Stimulated activated effector memory CD8-positive, alpha-beta T cell treated with anti-CD3 and anti-CD28 coated beads, Interleukin-12 subunit alpha, Interleukin-12 subunit beta, amount 100 ng/mL, for 72 hours (primary cell): Measurements from ENCODE around the gene ANKH.
A peak's percentile ranks its signal among the peaks of the same experiment; 100 is the strongest.
"Not testable (repeated sequence)": the region's sequence is repeated elsewhere in the genome, so short reads cannot be mapped to it uniquely, and the experiment has no call there.

Experiments used
- ATAC-seq: fragments of 150-1000 bp; cut with Tn5 transposase; 2 replicates; pipeline ENCODE4 v1.10.0; 2021
- DNase-seq, 2 donors: peaks; one replicate each; pipeline ENCODE4 v3.0.0; 2021 to 2022; ENCODE audit warnings: low spot score in 2 of 2
- H3K27ac Mint-ChIP-seq: one replicate; pipeline ENCODE4 v1.8.0; 2022; ENCODE audit warnings: mild to moderate bottlenecking, mixed read lengths
- H3K36me3 Mint-ChIP-seq: one replicate; pipeline ENCODE4 v1.8.0; 2022; ENCODE audit warnings: mild to moderate bottlenecking, mixed read lengths
- H3K4me1 Mint-ChIP-seq: one replicate; pipeline ENCODE4 v1.8.0; 2022; ENCODE audit warnings: mixed read lengths
- H3K4me3 Mint-ChIP-seq: one replicate; pipeline ENCODE4 v1.8.0; 2022; ENCODE audit warnings: mild to moderate bottlenecking, mixed read lengths
- H3K9me3 Mint-ChIP-seq: one replicate; pipeline ENCODE4 v1.8.0; 2022; ENCODE audit warnings: mixed read lengths

The ANKH gene

DNA sequence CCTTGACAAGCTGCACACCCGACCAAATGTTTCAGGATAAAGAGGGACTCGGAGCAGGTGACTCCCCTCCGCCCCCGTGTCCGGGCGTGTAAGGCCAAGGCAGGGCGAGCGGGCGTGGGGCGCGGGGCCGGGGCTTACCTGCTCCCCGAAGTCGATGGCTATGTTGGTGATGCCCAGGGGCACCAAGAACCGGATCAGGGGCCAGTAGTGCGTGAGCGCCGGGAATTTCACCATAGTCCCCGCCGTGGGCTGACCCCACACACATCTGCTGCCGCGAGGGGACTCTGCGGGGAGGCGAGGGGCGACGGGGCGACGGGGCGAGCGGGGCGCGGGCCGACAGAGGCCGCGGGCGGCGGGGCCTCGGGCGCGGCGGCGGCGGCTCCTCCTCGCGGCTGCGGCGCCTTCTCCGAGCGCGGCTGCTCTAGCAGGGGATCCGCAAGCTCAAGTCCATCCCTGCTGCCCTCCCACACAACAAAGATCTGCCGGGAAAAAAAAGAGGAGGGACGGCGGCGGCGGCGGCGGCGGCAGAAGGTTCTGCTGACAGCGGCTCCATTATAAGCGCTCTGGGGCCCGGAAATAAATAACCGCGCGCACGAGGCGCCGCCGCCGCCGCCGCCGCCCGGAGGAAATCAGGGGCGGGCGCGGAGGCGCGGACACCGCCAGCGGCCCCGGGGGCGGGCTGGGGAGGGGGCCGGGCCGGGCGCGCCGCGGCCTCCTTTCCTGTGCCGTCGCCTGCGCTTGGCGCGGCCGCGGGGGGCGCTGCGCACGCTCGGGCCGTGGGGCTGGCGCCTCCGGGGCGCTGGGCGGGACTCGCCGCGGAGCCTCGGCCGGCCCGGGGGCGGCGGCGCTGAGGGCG, at the start of gene ANKH:
Gene ANKH, minus strand, starts transcription at position 565 of the 856 bp plus-strand sequence. Its CDS starts 331 bp downstream, at position 234.
- peak within 1 kb of the TSS; percentile 95 for H3K27ac Mint-ChIP-seq
- H3K4me3 Mint-ChIP-seq = peak within 1 kb of the TSS; percentile 93
- ATAC-seq (peak; percentile 90), DNase-seq (peak; percentile 77 to 81)
- peaks cover 32% of the 10 kb centered on the region for H3K4me1 Mint-ChIP-seq
- peaks cover 29% of the 10 kb centered on the region for H3K36me3 Mint-ChIP-seq
- H3K9me3 Mint-ChIP-seq = no peaks in the 10 kb centered on the region

DNA sequence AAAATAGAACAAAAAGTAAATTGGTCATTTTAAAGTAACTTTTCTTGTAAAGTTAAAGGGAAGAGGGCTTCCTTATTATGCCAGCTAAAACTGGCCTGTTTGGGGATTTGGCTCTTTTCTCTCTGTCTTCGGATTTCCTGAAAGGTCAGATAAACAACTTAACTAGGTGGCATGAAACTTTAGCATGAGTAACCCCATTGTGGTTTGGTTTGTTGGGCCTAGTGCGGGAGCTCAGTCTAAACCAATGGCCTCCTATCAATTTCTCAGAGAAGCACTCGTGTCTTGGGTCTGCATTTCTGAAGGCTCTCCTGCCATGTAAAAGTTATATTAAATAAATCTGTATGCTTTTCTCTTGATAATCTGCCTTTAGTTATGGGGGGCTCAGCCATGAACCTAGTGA, 48.5 kb upstream of the ANKH start:
- H3K27ac Mint-ChIP-seq = peak overlapping the region; percentile 60
- DNase-seq (no peak), ATAC-seq (peak; percentile 71)
- no peaks in the 10 kb centered on the region for H3K9me3 Mint-ChIP-seq
- H3K4me3 Mint-ChIP-seq = no peak overlapping the region
- peaks cover 6% of the 10 kb centered on the region for H3K36me3 Mint-ChIP-seq
- peaks cover 19% of the 10 kb centered on the region for H3K4me1 Mint-ChIP-seq

DNA sequence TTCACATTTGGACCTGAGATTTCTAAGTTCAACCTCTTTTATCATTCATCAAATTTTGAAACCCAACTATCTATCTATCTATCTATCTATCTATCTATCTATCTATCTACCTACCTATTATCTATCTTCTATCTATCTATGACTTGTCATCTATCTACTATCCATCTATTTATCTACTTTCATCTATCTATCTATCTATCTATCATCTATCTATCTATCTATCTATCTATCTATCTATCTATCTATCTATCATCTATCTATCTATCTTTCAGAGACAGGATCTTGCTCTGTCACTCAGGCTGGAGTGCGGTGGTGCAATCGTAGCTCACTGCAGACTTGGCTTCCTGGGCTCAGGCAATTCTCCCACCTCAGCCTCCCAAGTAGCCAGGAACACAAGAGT, 47.5 kb upstream of the ANKH start:
- H3K4me3 Mint-ChIP-seq, ATAC-seq, H3K36me3 Mint-ChIP-seq: not testable (repeated sequence)

DNA sequence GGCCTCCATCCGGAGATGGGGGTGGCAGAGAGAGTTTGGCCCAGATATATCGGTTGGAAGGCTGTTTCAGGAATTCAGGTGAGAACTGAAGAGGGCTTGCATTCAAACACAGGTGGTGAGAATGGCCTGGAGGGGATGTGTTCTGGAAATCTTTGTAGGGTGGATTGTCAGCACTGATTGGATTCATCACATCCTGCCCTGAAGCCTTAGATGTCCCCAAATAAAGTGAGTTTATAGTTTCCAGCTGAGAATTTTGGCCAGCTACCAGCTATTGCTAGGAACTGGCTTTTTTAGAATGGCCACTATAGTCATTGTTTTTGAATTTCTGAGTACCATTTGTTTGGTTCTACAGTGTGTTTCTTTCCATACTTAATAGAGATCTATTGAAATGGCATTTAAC, 46.1 kb upstream of the ANKH start:
- Mint-ChIP-seq H3K4me3 (no peak overlapping the region), H3K9me3 (no peaks in the 10 kb centered on the region), H3K4me1 (peaks cover 14% of the 10 kb centered on the region), H3K27ac (no peak overlapping the region), H3K36me3 (no peaks in the 10 kb centered on the region)
- DNase-seq (no peak), ATAC-seq (no peak)

More for the DNA sequence above, 47.5 kb upstream of the ANKH start:
- DNase-seq, H3K9me3 Mint-ChIP-seq, H3K27ac Mint-ChIP-seq: not testable (repeated sequence)
- H3K4me1 Mint-ChIP-seq = peaks cover 14% of the 10 kb centered on the region

DNA sequence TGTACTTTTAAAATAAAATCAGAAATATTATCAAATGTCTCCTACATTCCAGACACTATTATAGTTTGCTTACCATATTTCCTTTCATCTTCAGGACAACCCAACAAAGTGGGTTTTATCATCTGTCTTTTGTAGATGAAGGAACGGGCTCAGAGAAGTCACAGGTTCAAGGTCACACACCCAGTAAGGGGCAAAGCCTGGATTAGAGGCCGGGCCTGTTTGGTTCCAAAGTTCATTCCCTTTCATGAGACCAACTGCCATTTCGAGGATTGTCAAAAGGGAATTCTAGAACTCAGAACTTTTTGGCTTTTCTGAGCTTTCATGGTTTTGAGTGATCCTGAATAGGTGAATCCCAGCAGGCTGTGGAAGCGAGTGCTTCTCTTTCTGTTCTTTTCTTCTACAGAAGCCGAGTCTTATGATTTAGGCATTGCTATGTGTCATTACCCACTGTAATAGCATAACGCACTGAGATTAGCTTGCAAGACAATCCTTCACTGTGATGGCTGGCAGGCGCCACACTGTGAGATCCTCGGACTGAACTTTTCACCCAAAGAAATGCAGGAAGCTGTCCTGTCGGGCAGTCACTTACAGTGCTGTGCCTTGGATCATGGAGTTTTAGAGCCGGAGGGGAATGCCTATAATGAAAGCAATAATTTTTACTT, 43.8 kb upstream of the ANKH start:
- Mint-ChIP-seq H3K9me3 (no peaks in the 10 kb centered on the region), H3K4me3 (no peak overlapping the region), H3K27ac (no peak overlapping the region), H3K36me3 (no peaks in the 10 kb centered on the region), H3K4me1 (peaks cover 8% of the 10 kb centered on the region)
- no peak for DNase-seq
- ATAC-seq = no peak

DNA sequence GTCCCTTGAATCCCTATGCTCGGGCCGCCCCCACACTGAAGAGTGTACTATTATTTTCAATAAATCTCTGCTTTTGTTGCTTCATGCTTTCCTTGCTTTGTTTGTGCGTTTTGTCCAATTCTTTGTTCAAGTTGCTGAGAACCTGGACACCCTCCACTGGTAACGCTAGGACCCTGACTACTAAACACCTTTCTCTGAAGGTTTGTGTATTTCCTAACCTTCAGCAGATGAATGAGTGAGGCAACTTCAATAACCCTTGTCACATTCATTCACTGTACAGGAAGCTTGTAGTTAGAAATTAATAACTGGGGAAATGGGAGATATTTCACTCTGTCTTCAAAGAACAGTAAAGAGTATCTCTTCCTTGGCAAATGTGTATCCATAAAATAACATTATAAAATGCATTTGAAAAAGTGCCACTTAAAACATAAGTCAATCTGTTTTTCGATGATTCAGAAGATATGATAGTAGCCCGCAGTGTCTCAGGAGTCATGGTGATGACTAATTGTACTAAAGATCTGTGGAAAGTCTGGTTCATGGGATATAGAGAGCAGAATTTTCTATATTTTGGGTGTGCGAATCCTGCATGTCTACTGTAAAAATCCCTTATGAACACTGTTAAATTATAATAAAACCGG, 43.2 kb upstream of the ANKH start:
- Mint-ChIP-seq H3K9me3 (no peaks in the 10 kb centered on the region), H3K4me1 (peaks cover 2% of the 10 kb centered on the region), H3K36me3 (no peaks in the 10 kb centered on the region), H3K27ac (no peak overlapping the region), H3K4me3 (no peak overlapping the region)
- no peak for DNase-seq
- peak; percentile 91 for ATAC-seq

DNA sequence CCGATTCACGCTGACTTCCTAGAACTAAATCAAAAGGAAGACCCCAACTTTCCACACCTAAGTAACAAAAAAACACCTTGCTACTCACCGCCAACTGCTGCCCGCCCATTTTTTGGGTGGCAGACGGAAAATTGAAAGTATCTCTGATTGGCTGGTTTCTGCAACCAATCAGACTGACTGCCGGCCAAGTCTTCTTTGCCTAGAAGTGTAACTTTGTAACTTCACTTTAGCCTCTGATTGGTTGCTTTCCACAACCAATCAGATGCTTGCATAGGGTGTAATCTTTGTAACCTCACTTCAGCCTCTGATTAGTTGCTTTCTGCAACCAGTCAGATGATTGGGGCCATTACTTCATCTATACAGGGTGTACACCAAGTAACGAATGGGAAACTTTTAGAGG, 42.6 kb upstream of the ANKH start:
- Mint-ChIP-seq H3K9me3 (no peaks in the 10 kb centered on the region), H3K4me3 (no peak overlapping the region), H3K36me3 (no peaks in the 10 kb centered on the region), H3K27ac (no peak overlapping the region), H3K4me1 (no peaks in the 10 kb centered on the region)
- DNase-seq (no peak), ATAC-seq (no peak)

DNA sequence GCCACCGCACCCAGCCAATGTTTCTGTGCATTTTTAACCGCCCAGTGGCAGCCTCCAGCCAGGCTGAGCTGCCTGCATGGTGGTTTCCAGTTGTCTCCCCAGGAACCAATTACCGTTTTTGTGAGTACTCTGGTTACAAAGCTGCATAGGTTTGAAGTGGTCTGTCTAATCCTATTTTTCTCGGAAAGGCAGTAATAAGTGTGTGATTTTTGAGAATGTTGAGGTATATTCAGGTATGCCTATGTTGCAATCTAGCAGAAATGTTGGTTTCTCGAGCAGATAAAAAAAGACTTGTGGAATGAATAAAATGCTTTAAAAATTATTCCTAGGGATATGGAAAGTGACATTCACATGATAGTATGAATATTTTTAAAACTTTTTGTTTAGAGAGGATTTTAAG, 41.5 kb upstream of the ANKH start:
- Mint-ChIP-seq H3K4me3 (no peak overlapping the region), H3K9me3 (no peaks in the 10 kb centered on the region), H3K4me1 (no peaks in the 10 kb centered on the region), H3K36me3 (no peaks in the 10 kb centered on the region), H3K27ac (no peak overlapping the region)
- no peak for DNase-seq
- no peak for ATAC-seq

DNA sequence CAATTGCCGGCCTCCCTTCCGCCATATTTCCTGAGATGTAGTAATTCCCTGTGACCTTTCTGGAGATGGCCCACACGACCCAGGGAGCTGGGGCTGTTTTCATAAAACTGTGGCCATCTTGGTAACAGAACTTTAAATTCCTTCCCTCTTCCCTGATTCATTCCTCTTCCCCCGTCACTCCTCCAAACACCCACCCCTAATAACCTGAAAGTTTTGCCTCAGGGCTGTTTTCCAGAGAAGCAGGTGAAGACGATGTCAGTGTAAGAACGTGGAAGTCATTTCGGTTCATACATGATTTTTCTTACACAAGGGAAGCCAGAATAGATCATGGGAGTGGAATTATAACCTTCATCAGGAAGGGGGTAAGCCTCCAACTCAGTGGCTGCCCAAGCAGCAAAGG, 40.6 kb upstream of the ANKH start:
- DNase-seq = no peak
- no peak overlapping the region for H3K27ac Mint-ChIP-seq
- H3K4me1 Mint-ChIP-seq = no peaks in the 10 kb centered on the region
- H3K36me3 Mint-ChIP-seq = no peaks in the 10 kb centered on the region
- ATAC-seq = no peak
- H3K4me3 Mint-ChIP-seq = no peak overlapping the region
- no peaks in the 10 kb centered on the region for H3K9me3 Mint-ChIP-seq

DNA sequence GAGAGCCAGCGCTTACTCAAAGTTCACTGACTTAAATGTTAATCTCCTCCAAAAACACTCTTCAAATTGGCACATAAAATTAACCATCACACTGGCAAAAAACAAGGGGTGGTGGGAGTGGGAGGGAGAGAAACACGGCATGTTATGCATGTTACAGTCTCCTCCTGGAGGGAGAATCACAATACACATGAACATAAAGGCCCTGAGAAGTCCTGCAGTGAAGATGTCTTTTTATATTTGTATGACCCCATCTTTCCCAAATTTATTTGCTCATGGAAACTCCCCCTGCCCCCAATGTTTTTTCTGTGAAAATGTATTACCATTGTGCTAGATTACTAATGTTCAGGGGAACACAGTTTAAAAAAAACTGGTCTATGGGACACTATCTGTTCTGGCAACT, 37.8 kb upstream of the ANKH start:
- DNase-seq (no peak), ATAC-seq (no peak)
- no peaks in the 10 kb centered on the region for H3K9me3 Mint-ChIP-seq
- no peak overlapping the region for H3K4me3 Mint-ChIP-seq
- H3K4me1 Mint-ChIP-seq = peaks cover 7% of the 10 kb centered on the region
- H3K36me3 Mint-ChIP-seq = no peaks in the 10 kb centered on the region
- no peak overlapping the region for H3K27ac Mint-ChIP-seq

DNA sequence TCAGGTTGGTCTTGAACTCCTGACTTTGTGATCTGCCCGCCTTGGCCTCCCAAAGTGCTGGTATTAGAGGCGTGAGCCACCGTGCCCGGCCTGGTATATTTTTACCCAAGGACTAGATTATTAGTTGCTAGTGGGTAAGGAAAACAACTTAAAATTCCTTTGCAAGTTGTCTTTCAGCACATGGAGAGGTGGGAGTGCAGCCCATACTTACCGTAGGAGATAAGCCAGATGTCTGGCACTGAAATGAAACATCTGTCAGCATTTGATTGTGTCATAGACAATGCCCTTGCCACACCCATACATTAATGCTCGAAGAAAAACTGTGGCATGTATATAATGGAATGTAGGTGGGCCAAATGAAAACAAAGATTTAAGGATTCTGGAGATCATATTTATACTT, 36.6 kb upstream of the ANKH start:
- no peak overlapping the region for H3K4me3 Mint-ChIP-seq
- no peaks in the 10 kb centered on the region for H3K9me3 Mint-ChIP-seq

DNA sequence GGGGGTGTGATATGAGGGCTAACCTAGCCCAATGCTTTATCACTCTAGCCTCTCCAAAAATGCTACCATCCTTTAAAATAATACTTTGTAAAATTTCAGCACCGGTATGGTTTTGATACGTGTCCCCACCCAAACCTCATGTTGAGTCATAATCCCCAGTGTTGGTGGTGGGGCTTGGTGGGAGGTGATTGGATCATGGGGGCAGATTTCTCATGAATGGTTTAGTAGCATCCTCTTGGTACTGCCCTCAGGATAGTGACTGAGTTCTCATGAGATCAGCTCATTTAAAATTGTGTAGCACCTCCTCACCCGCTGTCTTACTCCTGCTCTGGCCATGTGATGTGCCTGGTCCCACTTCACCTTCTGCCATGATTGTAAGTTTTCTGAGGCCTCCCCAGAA, 35.0 kb upstream of the ANKH start:
- Mint-ChIP-seq H3K9me3 (no peaks in the 10 kb centered on the region), H3K36me3 (no peaks in the 10 kb centered on the region), H3K4me1 (peaks cover 9% of the 10 kb centered on the region), H3K4me3 (no peak overlapping the region), H3K27ac (no peak overlapping the region)
- peak; percentile 93 for ATAC-seq
- DNase-seq = no peak

More for the DNA sequence above, 36.6 kb upstream of the ANKH start:
- no peaks in the 10 kb centered on the region for H3K36me3 Mint-ChIP-seq
- H3K27ac Mint-ChIP-seq = no peak overlapping the region
- H3K4me1 Mint-ChIP-seq = peaks cover 7% of the 10 kb centered on the region
- no peak for ATAC-seq
- no peak for DNase-seq

DNA sequence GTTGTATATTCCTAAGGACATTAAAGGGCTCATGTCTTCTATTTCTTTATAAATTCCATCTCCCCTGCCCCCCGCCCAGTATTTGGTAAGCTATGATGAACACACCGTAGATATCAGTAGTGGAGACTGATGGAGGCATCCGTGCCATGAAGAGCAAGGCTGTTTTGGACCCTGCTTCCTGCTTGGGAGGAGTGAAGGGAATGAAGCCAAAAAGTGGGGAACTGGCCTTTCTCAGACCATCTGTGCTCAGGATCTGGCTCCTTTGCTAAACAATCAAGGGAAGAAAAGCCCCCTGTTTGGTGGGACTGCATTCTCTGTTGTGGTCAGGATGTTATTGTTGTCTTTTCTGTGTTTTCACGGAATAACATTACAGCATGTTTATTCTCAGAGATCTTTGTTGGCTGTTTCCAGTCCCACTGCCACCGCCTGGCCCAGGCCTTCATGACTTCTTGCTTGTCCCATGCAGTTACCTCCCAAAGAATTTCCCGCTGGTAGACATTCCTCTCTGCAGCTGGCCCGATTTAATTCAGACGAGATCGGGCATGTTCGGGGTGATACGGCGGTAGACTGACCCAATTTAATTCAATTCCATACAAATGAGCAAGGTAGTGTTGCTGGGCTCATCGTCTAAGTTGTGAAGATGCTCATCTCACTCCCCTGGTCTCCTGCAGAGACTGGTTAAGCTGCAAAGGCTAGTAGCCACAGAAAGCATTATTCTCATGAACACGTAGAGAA, 31.4 kb upstream of the ANKH start:
- Mint-ChIP-seq H3K36me3 (no peaks in the 10 kb centered on the region), H3K4me1 (peaks cover 13% of the 10 kb centered on the region), H3K4me3 (no peak overlapping the region), H3K9me3 (no peaks in the 10 kb centered on the region), H3K27ac (no peak overlapping the region)
- no peak for ATAC-seq
- no peak for DNase-seq

DNA sequence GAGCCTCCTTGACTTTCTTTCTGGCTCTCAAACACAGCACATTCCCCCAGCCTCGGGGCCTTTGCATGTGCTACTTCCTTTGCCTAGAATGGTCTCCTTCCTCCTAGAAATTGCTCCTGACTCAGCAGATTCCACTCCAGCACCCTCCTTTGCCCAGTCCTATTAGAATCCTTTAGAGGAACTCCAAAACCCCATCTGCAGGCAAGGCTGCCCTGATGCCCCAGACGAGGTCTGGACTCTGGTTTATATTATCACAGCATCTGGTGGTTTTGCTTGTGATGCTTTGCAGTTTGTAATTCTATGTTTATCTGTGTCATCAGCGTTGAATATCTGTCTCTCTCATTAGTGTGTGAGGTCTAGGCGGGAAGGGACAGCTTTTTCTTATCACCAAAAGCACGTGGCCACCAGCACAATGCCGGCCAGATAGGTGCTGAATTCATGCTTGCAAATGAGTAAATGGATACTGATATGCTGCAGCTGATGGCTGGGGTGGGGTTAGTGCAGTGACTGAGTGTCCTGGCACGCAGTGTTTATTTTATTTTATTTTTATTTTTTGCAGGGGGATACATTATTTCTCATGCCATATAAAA, 30.0 kb upstream of the ANKH start:
- Mint-ChIP-seq H3K9me3 (no peaks in the 10 kb centered on the region), H3K4me3 (no peak overlapping the region), H3K4me1 (peaks cover 10% of the 10 kb centered on the region), H3K36me3 (no peaks in the 10 kb centered on the region), H3K27ac (no peak overlapping the region)
- DNase-seq (no peak), ATAC-seq (no peak)
